PFSK-1 (cell line): ENCODE results near the gene KLF18.

Source experiments
- POLR2AphosphoS5 ChIP-seq: IDR thresholded peaks from 2 replicates; pipeline ENCODE4 v1.6.1; 2012; ENCODE audit warnings: low read depth, mild to moderate bottlenecking, control low read depth, low read length, moderate library complexity
- SIN3A ChIP-seq: IDR thresholded peaks from 2 replicates; pipeline ENCODE4 v1.6.1; 2012; ENCODE audit warnings: mild to moderate bottlenecking, low read length, moderate library complexity, borderline replicate concordance; ENCODE audit not compliant: insufficient read depth
- TAF1 ChIP-seq: IDR thresholded peaks from 2 replicates; pipeline ENCODE4 v1.6.1; 2012; ENCODE audit warnings: low read length, control low read depth, borderline replicate concordance; ENCODE audit not compliant: insufficient read depth
- TF ChIP-seq, protein P1 (sequence below), 2 experiments: IDR thresholded peaks; 2 replicates each; pipeline versions ENCODE4 v1.6.1 to v1.8.0; 2011 to 2012; ENCODE audit warnings: low read depth in 2 of 2, low read length in 2 of 2, control low read depth in 1 of 2, inconsistent platforms in 1 of 2, mild to moderate bottlenecking in 1 of 2, moderate library complexity in 1 of 2; ENCODE audit not compliant: insufficient read depth in 1 of 2

- TF ChIP-seq TAF1 (no peak), POLR2AphosphoS5 (no peak), SIN3A (no peak)
- TF ChIP-seq, protein P1, sequence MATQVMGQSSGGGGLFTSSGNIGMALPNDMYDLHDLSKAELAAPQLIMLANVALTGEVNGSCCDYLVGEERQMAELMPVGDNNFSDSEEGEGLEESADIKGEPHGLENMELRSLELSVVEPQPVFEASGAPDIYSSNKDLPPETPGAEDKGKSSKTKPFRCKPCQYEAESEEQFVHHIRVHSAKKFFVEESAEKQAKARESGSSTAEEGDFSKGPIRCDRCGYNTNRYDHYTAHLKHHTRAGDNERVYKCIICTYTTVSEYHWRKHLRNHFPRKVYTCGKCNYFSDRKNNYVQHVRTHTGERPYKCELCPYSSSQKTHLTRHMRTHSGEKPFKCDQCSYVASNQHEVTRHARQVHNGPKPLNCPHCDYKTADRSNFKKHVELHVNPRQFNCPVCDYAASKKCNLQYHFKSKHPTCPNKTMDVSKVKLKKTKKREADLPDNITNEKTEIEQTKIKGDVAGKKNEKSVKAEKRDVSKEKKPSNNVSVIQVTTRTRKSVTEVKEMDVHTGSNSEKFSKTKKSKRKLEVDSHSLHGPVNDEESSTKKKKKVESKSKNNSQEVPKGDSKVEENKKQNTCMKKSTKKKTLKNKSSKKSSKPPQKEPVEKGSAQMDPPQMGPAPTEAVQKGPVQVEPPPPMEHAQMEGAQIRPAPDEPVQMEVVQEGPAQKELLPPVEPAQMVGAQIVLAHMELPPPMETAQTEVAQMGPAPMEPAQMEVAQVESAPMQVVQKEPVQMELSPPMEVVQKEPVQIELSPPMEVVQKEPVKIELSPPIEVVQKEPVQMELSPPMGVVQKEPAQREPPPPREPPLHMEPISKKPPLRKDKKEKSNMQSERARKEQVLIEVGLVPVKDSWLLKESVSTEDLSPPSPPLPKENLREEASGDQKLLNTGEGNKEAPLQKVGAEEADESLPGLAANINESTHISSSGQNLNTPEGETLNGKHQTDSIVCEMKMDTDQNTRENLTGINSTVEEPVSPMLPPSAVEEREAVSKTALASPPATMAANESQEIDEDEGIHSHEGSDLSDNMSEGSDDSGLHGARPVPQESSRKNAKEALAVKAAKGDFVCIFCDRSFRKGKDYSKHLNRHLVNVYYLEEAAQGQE (IDR thresholded peaks at IDR 0.05; ENCODE audit: insufficient read depth in 1 of 2, low read depth in 2 of 2, low read length in 2 of 2): no peak
Observed at GRCh38 chr1:44108241-44108640, 33.2 kb downstream of the KLF18 start.
